ENCODE results near the gene NPRL2. TPM values are rescaled to one million over a fixed set of nuclear protein-coding genes. Genes with fewer than 3 reads are reported as not detected.
A peak's percentile ranks its signal among the peaks of the same experiment; 100 is the strongest.

Gene NPRL2
- total RNA-seq, 1 donor from 2014 or later, result 18.0 TPM

- TF ChIP-seq, protein P1, sequence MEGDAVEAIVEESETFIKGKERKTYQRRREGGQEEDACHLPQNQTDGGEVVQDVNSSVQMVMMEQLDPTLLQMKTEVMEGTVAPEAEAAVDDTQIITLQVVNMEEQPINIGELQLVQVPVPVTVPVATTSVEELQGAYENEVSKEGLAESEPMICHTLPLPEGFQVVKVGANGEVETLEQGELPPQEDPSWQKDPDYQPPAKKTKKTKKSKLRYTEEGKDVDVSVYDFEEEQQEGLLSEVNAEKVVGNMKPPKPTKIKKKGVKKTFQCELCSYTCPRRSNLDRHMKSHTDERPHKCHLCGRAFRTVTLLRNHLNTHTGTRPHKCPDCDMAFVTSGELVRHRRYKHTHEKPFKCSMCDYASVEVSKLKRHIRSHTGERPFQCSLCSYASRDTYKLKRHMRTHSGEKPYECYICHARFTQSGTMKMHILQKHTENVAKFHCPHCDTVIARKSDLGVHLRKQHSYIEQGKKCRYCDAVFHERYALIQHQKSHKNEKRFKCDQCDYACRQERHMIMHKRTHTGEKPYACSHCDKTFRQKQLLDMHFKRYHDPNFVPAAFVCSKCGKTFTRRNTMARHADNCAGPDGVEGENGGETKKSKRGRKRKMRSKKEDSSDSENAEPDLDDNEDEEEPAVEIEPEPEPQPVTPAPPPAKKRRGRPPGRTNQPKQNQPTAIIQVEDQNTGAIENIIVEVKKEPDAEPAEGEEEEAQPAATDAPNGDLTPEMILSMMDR (IDR thresholded peaks at IDR 0.05; ENCODE audit: insufficient read depth, low read length, poor library complexity, severe bottlenecking), result peak; percentile 22
- Histone ChIP-seq H3K36me3 (ENCODE audit: control insufficient read depth, insufficient read depth, low read length) (no peaks in the 10 kb centered on the region), H3K27me3 (ENCODE audit: control insufficient read depth, insufficient read depth, low read length) (no peaks in the 10 kb centered on the region), H3K4me3 (ENCODE audit: low read depth, low read length) (peak overlapping the region; percentile 94)
- DNase-seq (ENCODE audit: low read depth), result no peak
Observed at GRCh38 chr3:50297896-50298725, 52.5 kb downstream of the NPRL2 start.

- no peaks in the 10 kb centered on the region for H3K27me3 ChIP-seq (ENCODE audit: control insufficient read depth, insufficient read depth, low read length)
- no peaks in the 10 kb centered on the region for H3K36me3 ChIP-seq (ENCODE audit: control insufficient read depth, insufficient read depth, low read length)
- no peak for DNase-seq (ENCODE audit: low read depth)
- TF ChIP-seq, protein P1 (IDR thresholded peaks at IDR 0.05; ENCODE audit: insufficient read depth, low read length, poor library complexity, severe bottlenecking), result no peak
- H3K4me3 ChIP-seq (ENCODE audit: low read depth, low read length), result no peak overlapping the region
Observed at GRCh38 chr3:50297384-50297775, 53.2 kb downstream of the NPRL2 start.

Other genes with a start within 250 kb of the NPRL2 start
- gene SEMA3F, start 195.5 kb downstream of the NPRL2 start, total RNA-seq, result 79.8 and 85.4 TPM in 2 replicates
- not detected in 2 replicates for gene GNAT1, start 159.2 kb downstream of the NPRL2 start, total RNA-seq
- gene SLC38A3, start 145.5 kb downstream of the NPRL2 start, total RNA-seq, result 0.13 and 0.48 TPM in 2 replicates
- 208 and 221 TPM in 2 replicates for gene GNAI2, start 114.6 kb downstream of the NPRL2 start, total RNA-seq
- gene SEMA3B, start 81.6 kb downstream of the NPRL2 start, total RNA-seq, result 17.9 and 18.4 TPM in 2 replicates
- not detected in 2 replicates for gene LSMEM2, start 71.7 kb downstream of the NPRL2 start, total RNA-seq
- gene IFRD2, start 58.3 kb downstream of the NPRL2 start, total RNA-seq, result 77.7 and 113 TPM in 2 replicates
- 7.6 and 7.9 TPM in 2 replicates for gene HYAL3, start 51.4 kb downstream of the NPRL2 start, total RNA-seq
- 8.5 and 12.3 TPM in 2 replicates for gene NAA80, start 51.4 kb downstream of the NPRL2 start, total RNA-seq
- 0.14 TPM in 1 of 2 replicates, not detected in the other for gene HYAL1, start 47.2 kb downstream of the NPRL2 start, total RNA-seq
- 89.3 and 104 TPM in 2 replicates for gene HYAL2, start 28.0 kb downstream of the NPRL2 start, total RNA-seq
- 40.3 and 58.3 TPM in 2 replicates for gene TUSC2, start 22.6 kb downstream of the NPRL2 start, total RNA-seq
- gene RASSF1, start 9.9 kb downstream of the NPRL2 start, total RNA-seq, result 16.6 and 19.9 TPM in 2 replicates
- gene ZMYND10, start 5.0 kb downstream of the NPRL2 start, total RNA-seq, result 1.7 TPM in 1 of 2 replicates, not detected in the other
- 22.3 and 24.0 TPM in 2 replicates for gene CYB561D2, start 87 bp upstream of the NPRL2 start, total RNA-seq
- gene TMEM115, start 8.7 kb upstream of the NPRL2 start, total RNA-seq, result 82.5 and 90.0 TPM in 2 replicates
- gene CACNA2D2, start 152.9 kb upstream of the NPRL2 start, total RNA-seq, result 0.21 and 0.55 TPM in 2 replicates
- 5.9 and 11.3 TPM in 2 replicates for gene C3orf18, start 217.0 kb upstream of the NPRL2 start, total RNA-seq
- gene HEMK1, start 218.7 kb upstream of the NPRL2 start, total RNA-seq, result 15.3 and 15.6 TPM in 2 replicates